ENCODE measurements around the gene MTR. TPM values are rescaled to one million over a fixed set of nuclear protein-coding genes. Genes with fewer than 3 reads are reported as not detected.
"Not testable (repeated sequence)": the region's sequence is repeated elsewhere in the genome, so short reads cannot be mapped to it uniquely, and the experiment has no call there.

Gene MTR
- total RNA-seq, 2 donors from 2014 or later, result 67.4 to 68.7 TPM

DNA sequence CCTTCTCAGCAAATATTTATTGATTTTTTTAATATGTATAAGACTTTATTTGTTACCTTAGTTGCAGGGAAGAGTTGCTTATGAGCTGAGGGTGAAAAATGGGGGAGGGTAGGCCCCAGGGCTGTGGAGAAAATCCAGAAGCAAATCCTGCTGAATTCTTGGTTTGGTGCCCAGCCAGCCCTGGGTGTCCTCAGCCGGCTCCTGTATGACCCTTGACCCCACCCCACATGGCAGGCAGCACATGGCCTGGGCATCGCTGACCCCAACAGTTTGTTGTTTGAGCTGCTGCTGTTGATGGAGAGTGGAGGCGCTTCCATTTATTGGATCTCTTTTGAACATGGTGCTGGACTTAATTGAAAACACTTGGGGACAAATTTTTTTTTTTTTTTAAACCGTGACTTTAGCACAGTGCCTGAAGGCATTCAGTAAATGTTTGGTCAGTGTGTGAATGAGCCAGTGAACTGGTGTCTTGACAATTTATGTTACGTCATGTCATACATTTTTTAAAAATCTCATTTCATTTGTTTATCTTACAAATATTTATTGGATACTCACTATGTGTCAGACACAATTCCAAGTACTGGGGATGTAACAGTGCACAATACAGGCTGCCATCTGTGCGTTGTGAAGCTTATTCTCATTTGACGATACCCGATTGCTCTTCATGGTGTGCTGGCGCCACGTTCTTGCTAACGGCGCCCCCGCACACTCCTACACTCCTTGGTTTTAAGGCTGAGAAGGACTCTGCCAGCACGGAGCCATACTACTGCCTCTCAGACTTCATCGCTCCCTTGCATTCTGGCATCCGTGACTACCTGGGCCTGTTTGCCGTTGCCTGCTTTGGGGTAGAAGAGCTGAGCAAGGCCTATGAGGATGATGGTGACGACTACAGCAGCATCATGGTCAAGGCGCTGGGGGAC, 98.8 kb downstream of the MTR start:
- no peaks in the 10 kb centered on the region for H3K9me3 Mint-ChIP-seq
- no peak overlapping the region for H3K27ac Mint-ChIP-seq
- DNase-seq (ENCODE audit: low spot score in 2 of 2) (no peak), ATAC-seq (no peak)
- peaks cover 28 to 43% of the 10 kb centered on the region in 2 donors for H3K36me3 Mint-ChIP-seq

DNA sequence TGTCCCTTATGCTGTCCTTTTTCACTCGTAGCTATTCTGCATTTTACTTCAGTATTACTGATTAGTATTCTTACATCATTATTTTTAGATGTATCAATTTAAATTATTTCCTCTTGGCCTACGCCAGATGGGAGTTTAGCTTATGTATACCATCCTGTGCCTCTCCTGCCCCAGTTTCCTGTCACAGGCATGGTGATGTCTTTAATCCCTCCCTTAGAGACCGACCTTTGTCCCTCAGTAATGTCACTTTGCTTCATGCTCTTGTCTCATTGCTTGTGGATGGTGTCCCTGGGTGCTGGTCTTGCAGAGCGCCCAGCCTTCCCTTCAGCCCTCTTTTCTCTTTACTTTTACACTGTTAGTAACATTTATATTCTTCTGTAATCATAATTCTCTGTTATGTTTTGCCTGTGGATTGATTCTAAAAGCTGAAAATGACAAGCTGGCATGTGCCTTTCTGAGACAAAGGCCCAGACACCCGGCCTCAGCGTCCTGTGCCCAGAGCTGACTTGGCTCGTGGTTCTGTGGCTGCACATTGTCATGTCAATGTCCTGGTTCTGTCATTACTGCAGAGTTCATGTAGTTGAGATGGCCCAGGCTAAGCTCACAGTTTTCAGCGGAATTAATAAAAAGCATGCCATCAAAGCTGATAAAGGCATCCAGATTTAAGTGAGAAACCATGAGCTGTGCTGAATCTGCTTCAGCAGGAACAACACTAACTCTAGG, 100.7 kb downstream of the MTR start:
- Mint-ChIP-seq H3K9me3 (peaks cover 0 to 3% of the 10 kb centered on the region in 2 donors), H3K27ac (no peak overlapping the region), H3K36me3 (peaks cover 34 to 44% of the 10 kb centered on the region in 2 donors)
- ATAC-seq (no peak), DNase-seq (ENCODE audit: low spot score in 2 of 2) (no peak)

GRCh38 chr1:236896716-236897115, 101.6 kb downstream of the MTR start:
- DNase-seq (ENCODE audit: low spot score in 2 of 2) (no peak), ATAC-seq (no peak)
- H3K9me3 Mint-ChIP-seq, result peaks cover 0 to 6% of the 10 kb centered on the region in 2 donors
- H3K36me3 Mint-ChIP-seq, result peaks cover 34 to 41% of the 10 kb centered on the region in 2 donors
- H3K27ac Mint-ChIP-seq, result peak overlapping the region in 1 of 2 donors; percentile 30

DNA sequence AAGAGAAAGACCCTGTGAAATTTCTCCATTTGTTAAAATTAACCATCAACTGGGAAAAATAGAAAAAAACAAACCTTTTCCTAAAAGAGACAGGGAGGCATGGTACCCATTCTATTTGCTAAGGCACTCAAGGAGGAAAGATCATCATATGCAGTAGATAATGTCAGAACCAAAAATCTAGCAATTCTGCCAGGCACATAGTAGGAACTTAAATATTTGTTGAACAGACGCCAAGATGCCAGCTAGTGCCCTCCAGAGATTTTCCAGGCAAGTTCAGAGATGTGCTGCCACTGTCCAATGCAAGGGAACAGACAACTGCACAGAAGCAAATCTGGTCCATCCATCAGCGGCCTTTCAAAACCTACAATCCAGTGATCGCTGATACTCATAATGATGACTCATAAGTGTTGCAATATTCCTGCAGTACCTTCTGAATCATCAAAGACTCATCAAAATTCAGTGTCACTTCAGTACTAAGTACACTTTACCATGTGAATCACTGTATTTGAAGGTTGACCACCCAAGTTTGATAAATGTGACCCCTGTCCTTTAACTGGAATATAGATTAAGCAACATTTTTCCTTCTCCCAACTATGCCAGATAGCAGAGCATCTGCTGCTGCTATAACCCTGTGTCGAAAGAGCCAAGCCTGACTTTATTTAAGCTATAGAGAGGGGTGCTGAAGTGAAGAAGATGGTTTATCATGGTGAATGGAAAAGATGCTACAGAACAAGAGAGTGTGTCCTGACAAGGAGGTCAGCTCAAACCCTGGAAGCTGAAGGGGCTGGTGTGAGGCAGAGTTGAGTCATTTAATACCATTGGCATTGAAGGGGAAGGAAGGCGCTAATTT, 110.0 kb downstream of the MTR start:
- DNase-seq (ENCODE audit: low spot score in 2 of 2) (no peak), ATAC-seq (peak; percentile 83 to 85)
- peaks cover 10 to 23% of the 10 kb centered on the region in 2 donors for H3K36me3 Mint-ChIP-seq
- H3K9me3 Mint-ChIP-seq, result peaks cover 11 to 15% of the 10 kb centered on the region in 2 donors
- peak overlapping the region in 1 of 2 donors; percentile 12 for H3K27ac Mint-ChIP-seq

DNA sequence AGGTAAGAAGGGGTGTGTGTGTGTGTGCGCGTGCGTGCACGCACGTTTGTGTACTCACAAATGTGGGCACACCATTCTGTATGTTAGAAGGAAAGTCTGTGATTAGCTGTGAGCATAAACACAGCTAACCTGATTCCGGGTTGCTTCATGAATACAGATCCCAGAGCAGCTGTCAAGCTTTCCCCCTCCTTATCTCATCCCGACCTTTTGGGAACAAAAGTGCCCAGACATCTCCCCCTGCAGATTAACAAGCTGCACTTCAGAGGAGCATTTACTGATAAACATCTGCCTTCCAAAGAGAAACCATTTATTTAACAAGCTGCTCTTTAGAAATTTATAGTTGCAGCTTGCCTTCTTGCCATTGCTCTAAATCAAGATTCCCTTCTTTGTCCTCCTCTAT, 112.1 kb downstream of the MTR start:
- peaks cover 9 to 11% of the 10 kb centered on the region in 2 donors for H3K9me3 Mint-ChIP-seq
- H3K36me3 Mint-ChIP-seq, result peaks cover 0 to 10% of the 10 kb centered on the region in 2 donors
- no peak for ATAC-seq
- no peak for DNase-seq (ENCODE audit: low spot score in 2 of 2)
- H3K27ac Mint-ChIP-seq, result no peak overlapping the region

DNA sequence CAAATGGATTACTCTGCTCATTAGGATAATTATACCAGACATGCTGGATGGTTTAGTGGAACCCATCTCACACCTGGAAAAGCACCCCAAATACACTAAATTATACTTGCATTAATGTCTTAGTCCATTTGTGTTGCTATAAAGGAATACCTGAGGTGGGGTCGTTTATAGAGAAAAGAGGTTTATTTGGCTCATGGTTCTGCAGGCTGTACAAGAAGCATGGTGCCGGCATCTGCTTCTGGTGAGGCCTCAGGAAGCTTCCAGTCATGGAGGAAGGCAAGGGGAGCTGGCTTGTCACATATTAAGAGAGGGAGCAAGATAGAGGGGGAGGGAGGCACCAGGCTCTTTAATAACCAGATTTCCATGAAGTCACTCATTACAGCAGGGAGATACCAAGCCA, 113.6 kb downstream of the MTR start:
- DNase-seq (ENCODE audit: low spot score in 2 of 2) (no peak), ATAC-seq (no peak)
- H3K36me3 Mint-ChIP-seq, result peaks cover 0 to 7% of the 10 kb centered on the region in 2 donors
- no peak overlapping the region for H3K27ac Mint-ChIP-seq
- peaks cover 9 to 11% of the 10 kb centered on the region in 2 donors for H3K9me3 Mint-ChIP-seq

GRCh38 chr1:236911047-236911446, 116.0 kb downstream of the MTR start:
- not testable (repeated sequence) for ATAC-seq; H3K9me3 Mint-ChIP-seq; H3K27ac Mint-ChIP-seq; DNase-seq (ENCODE audit: low spot score in 2 of 2)
- peaks cover 12% of the 10 kb centered on the region in 2 donors for H3K36me3 Mint-ChIP-seq

DNA sequence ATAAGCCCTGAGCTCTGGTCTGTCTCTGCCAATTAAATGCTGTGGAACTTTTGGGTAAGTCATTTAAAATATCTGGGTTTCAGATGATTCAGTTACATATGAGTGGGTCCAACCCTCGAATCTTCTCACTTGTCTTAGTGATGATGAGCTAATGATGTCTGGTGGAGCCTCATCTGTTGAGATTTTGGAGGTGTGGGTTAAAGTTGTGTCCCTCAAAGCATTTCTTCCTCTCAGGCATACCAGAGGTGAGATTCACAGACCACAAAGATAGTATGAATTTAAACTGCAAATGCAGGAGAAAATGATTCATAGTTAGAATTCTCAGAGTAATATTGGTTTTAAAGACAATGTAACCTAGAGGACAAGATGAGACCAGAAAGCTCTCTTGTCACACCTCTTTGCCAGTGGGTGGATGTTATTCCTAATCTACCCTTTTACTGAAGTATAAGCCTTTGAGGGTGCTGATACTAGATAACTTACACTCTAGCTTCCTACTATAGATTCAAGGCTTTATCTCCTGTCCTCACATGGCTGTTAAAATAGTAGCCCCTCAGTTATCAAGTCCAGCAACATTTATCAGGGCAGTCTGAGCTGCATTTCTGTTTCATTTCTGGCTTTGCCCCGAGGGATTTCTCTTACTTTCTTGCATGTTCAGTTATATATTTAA, 118.4 kb downstream of the MTR start:
- no peak for DNase-seq (ENCODE audit: low spot score in 2 of 2)
- ATAC-seq, result peak; percentile 86 to 96
- no peak overlapping the region for H3K27ac Mint-ChIP-seq
- peaks cover 22 to 26% of the 10 kb centered on the region in 2 donors for H3K36me3 Mint-ChIP-seq
- H3K9me3 Mint-ChIP-seq, result peaks cover 11 to 14% of the 10 kb centered on the region in 2 donors

DNA sequence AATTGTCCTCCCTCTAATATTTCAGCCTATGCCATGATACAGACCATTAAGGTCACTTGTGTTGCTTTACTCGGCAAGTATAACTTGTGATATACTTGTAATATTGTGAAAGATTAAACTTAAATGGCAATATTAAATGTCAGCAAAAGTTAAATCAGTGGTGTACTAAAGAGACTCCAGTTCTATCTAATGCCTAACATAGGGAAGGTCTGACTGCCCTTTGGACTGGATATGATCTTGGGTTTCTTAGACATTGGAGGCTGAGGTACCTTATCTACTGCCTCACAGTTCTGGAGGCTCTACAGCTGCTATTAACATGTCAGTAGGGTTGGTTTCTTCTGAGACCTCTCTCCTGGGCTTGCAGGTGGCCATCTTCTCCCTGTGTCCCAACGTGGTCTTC, 119.3 kb downstream of the MTR start:
- DNase-seq (ENCODE audit: low spot score in 2 of 2), result no peak
- peaks cover 8 to 10% of the 10 kb centered on the region in 2 donors for H3K9me3 Mint-ChIP-seq
- ATAC-seq, result no peak
- H3K27ac Mint-ChIP-seq, result no peak overlapping the region
- peaks cover 22 to 26% of the 10 kb centered on the region in 2 donors for H3K36me3 Mint-ChIP-seq

DNA sequence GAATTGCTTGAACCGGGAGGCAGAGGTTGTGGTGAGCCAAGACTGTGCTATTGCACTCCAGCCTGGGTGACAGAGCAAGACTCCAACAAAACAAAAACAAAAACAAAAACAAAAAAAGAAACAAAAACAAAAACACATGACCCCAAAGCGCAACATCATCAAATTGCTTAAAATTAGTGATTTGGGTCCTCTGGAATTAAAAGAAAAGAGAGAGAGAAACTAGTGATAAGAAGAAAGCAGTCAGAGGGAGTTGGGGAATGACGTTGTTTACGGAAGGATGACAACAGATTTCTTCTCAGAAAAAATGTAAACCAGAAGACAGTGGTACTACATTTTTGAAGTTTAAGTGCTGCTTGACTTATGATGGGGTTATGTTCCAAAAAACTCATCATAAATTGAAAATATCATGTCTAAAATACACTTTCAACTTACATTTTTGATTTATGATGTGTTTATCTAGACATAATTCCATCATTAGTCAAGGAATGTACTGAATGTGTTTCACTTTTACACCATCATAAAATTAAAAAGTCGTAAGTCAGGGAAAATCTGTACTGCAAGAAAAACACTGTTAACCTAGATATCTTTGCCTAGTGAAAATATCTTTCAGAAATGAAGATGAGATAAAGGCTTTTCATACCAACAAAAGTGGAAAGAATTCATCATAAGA, 121.2 kb downstream of the MTR start:
- peaks cover 8 to 10% of the 10 kb centered on the region in 2 donors for H3K9me3 Mint-ChIP-seq
- ATAC-seq (no peak), DNase-seq (ENCODE audit: low spot score in 2 of 2) (no peak)
- no peak overlapping the region for H3K27ac Mint-ChIP-seq
- H3K36me3 Mint-ChIP-seq, result peaks cover 26 to 28% of the 10 kb centered on the region in 2 donors

- ATAC-seq (no peak), DNase-seq (ENCODE audit: low spot score in 2 of 2) (no peak)
- peaks cover 10 to 11% of the 10 kb centered on the region in 2 donors for H3K9me3 Mint-ChIP-seq
- no peak overlapping the region for H3K27ac Mint-ChIP-seq
- H3K36me3 Mint-ChIP-seq, result peaks cover 26 to 33% of the 10 kb centered on the region in 2 donors
Observed at GRCh38 chr1:236917448-236917847, 122.4 kb downstream of the MTR start.

DNA sequence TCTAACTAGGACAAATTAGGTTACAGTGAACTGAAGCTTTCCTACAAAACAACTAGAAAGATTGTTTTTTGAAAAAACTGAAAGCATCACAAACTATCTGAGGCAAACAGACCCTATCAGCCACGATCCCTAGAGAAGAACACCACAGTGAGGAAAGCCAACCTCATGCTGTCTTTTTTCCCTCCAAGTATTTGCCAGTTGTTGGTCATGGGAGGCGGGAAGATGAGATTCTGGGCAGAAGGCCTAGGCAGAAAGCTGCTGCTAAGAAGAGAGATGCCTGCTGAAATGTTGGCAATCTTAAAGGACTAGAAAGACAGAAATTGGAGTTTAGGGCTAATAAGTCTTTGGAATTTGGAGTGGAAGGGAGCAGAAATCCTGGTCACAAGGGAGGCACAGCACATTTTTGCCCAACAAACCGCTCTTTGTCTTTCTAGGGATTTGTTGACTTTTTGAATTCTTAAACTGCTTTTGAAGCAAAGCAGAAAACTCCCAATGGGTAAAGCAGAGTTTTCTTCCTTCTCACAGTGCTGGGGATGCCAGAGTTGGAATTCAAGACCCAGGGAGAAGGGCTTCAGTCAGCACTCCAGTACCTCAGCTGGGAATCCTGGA, 125.3 kb downstream of the MTR start:
- peaks cover 20 to 28% of the 10 kb centered on the region in 2 donors for H3K36me3 Mint-ChIP-seq
- H3K9me3 Mint-ChIP-seq, result peaks cover 8 to 10% of the 10 kb centered on the region in 2 donors
- DNase-seq (ENCODE audit: low spot score in 2 of 2) (no peak), ATAC-seq (no peak)
- no peak overlapping the region for H3K27ac Mint-ChIP-seq

- no peak overlapping the region for H3K27ac Mint-ChIP-seq
- H3K36me3 Mint-ChIP-seq, result peaks cover 8 to 17% of the 10 kb centered on the region in 2 donors
- peaks cover 11% of the 10 kb centered on the region in 2 donors for H3K9me3 Mint-ChIP-seq
- ATAC-seq, result no peak
- no peak for DNase-seq (ENCODE audit: low spot score in 2 of 2)
Observed at GRCh38 chr1:236921610-236922009, 126.5 kb downstream of the MTR start.

DNA sequence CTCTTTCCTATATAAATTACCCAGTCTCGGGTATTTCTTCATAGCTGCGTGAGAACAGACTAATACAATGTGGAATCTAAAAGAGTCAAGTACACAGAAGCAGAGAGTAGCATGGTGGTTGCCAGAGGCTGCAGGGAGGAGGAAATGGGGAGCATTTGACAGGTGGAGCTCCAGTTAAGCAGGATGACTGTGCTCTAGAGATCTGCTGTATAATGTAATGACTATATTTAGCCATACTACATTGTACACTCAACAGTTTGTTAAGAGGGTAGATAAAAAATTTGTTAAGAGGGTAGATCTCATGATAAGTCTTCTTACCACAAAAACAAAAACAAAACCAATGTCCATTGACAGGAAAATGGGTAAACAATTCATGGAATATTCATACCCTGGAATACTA, 127.1 kb downstream of the MTR start:
- Mint-ChIP-seq H3K27ac (no peak overlapping the region), H3K36me3 (peaks cover 2 to 13% of the 10 kb centered on the region in 2 donors), H3K9me3 (peaks cover 8% of the 10 kb centered on the region in 2 donors)
- ATAC-seq (no peak), DNase-seq (ENCODE audit: low spot score in 2 of 2) (no peak)

DNA sequence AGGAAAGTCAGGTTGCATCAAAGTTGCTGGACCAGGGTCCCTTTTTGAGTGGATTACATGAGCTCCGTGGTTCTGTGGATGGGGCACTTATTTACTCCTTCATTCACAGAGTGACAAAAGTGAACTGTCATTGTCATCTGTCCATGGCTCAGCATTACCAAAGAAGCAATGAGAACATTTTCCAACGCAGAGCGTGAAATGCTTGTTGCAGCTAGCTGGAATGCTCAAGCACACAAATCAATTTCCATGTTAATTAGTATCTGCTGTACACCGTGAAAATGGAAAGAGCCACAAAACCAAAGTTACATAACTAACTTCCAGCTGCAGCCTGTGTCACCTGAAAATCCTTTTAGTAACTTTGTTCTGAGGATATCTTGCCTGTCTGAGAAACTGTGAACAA, 130.3 kb downstream of the MTR start:
- Mint-ChIP-seq H3K36me3 (peaks cover 0 to 5% of the 10 kb centered on the region in 2 donors), H3K27ac (no peak overlapping the region), H3K9me3 (peaks cover 6 to 7% of the 10 kb centered on the region in 2 donors)
- DNase-seq (ENCODE audit: low spot score in 2 of 2), result no peak
- no peak for ATAC-seq

Data from activated naive CD4-positive, alpha-beta T cell treated with anti-CD3 and anti-CD28 coated beads, Interleukin-2, amount 50 U/mL, for 72 hours (primary cell).